Stimulated activated naive B cell treated with anti-CD40 and anti-IgM and Interleukin-4, amounts not matched to agents 10 μg/mL and 1 μg/mL and 100 μg/mL, for 72 hours (primary cell): ENCODE measurements around the gene STK4.

Experiments used
- ATAC-seq, 2 donors: fragments of 150-1000 bp; cut with Tn5 transposase; replicated peaks; 2 replicates each; pipeline ENCODE4 v1.10.0; 2021; ENCODE audit warnings: moderate library complexity in 1 of 2
- DNase-seq: peaks from one replicate; pipeline ENCODE4 v3.0.0; 2021
- H3K27ac Mint-ChIP-seq: one replicate; pipeline ENCODE4 v1.8.0; 2022; ENCODE audit warnings: mild to moderate bottlenecking, mixed read lengths
- H3K27me3 Mint-ChIP-seq, 2 donors: one replicate each; pipeline ENCODE4 v1.8.0; 2022; ENCODE audit warnings: mixed read lengths in 2 of 2
- H3K36me3 Mint-ChIP-seq, 2 donors: one replicate each; pipeline ENCODE4 v1.8.0; 2022; ENCODE audit warnings: mixed read lengths in 2 of 2, mild to moderate bottlenecking in 1 of 2
- H3K4me1 Mint-ChIP-seq, 2 donors: one replicate each; pipeline ENCODE4 v1.8.0; 2022; ENCODE audit warnings: mixed read lengths in 2 of 2, mild to moderate bottlenecking in 1 of 2
- H3K4me3 Mint-ChIP-seq, 2 donors: one replicate each; pipeline ENCODE4 v1.8.0; 2022; ENCODE audit warnings: mild to moderate bottlenecking in 2 of 2, mixed read lengths in 2 of 2, moderate library complexity in 1 of 2
- H3K9me3 Mint-ChIP-seq, 2 donors: one replicate each; pipeline ENCODE4 v1.8.0; 2022; ENCODE audit warnings: mixed read lengths in 2 of 2, mild to moderate bottlenecking in 1 of 2

Gene STK4

GRCh38 chr20:45091366-45091765 lies 125.1 kb downstream of the STK4 start:
- H3K4me3 Mint-ChIP-seq, result no peak overlapping the region
- ATAC-seq (no peak), DNase-seq (no peak)
- H3K36me3 Mint-ChIP-seq, result peaks cover 20 to 65% of the 10 kb centered on the region in 2 donors
- H3K27ac Mint-ChIP-seq, result no peak overlapping the region
- H3K9me3 Mint-ChIP-seq, result no peaks in the 10 kb centered on the region
- H3K4me1 Mint-ChIP-seq, result peaks cover 16 to 41% of the 10 kb centered on the region in 2 donors
- H3K27me3 Mint-ChIP-seq, result peaks cover 0 to under 1% of the 10 kb centered on the region in 2 donors

- H3K36me3 Mint-ChIP-seq, result peaks cover 15 to 54% of the 10 kb centered on the region in 2 donors
- H3K27me3 Mint-ChIP-seq, result peaks cover 10 to 14% of the 10 kb centered on the region in 2 donors
- no peak overlapping the region for H3K27ac Mint-ChIP-seq
- peaks cover 13 to 32% of the 10 kb centered on the region in 2 donors for H3K4me1 Mint-ChIP-seq
- DNase-seq (no peak), ATAC-seq (no peak)
- H3K4me3 Mint-ChIP-seq, result no peak overlapping the region
- H3K9me3 Mint-ChIP-seq, result no peaks in the 10 kb centered on the region
Measured at GRCh38 chr20:45092898-45093297, 126.6 kb downstream of the STK4 start.

DNA sequence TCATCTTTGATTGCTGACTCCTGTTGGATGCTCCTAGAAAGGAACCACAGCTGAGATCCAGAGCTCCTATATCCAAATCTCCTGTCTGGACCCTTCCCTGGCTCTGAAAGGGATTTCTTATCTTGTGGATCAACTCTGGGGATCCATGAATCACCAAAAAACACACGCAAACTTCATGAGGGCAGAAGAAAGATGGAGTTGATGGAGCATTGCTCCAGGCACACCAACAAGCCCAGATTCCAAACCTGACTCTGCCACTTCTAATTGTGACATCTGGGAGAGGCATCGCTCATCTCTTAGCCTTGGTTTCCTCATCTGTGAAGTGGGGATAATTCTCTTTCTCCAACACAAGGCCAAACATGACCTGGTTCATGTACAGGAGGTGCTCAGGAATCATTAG lies 127.9 kb downstream of the STK4 start:
- Mint-ChIP-seq H3K36me3 (peaks cover 7 to 42% of the 10 kb centered on the region in 2 donors), H3K9me3 (no peaks in the 10 kb centered on the region), H3K4me1 (peaks cover 12 to 20% of the 10 kb centered on the region in 2 donors), H3K27me3 (peaks cover 16 to 27% of the 10 kb centered on the region in 2 donors), H3K27ac (peak overlapping the region; percentile 56), H3K4me3 (no peak overlapping the region)
- ATAC-seq (no peak), DNase-seq (no peak)

GRCh38 chr20:45094864-45095574 lies 128.7 kb downstream of the STK4 start:
- Mint-ChIP-seq H3K27me3 (peaks cover 23 to 36% of the 10 kb centered on the region in 2 donors), H3K36me3 (peaks cover 6 to 34% of the 10 kb centered on the region in 2 donors), H3K27ac (peak overlapping the region; percentile 34), H3K9me3 (no peaks in the 10 kb centered on the region), H3K4me1 (peaks cover 10 to 19% of the 10 kb centered on the region in 2 donors), H3K4me3 (no peak overlapping the region)
- DNase-seq (no peak), ATAC-seq (no peak)

DNA sequence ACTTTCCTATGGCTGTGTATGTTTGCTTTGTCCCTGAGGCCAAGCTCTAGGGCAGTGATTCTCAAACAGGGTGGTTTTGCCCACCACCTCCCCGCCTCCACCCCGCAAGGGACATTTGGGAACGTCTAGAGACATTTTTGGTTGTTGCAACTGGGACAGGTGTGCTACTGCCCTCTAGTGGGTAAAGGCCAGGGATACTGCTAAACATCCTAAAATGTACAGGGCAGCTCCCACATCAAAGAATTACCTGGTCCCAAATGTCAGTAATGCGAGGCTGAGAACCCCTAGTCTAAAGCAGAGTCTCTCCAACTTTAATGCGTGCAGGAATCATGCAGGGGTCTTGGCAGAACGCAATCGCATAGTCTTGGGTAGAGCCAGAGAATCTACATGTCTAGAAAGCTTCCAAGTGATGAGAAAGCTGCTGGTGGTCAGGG lies 129.5 kb downstream of the STK4 start:
- ATAC-seq (peak; percentile 54 to 59), DNase-seq (peak; percentile 32)
- peaks cover 29 to 44% of the 10 kb centered on the region in 2 donors for H3K27me3 Mint-ChIP-seq
- H3K4me3 Mint-ChIP-seq, result no peak overlapping the region
- H3K4me1 Mint-ChIP-seq, result peaks cover 12 to 27% of the 10 kb centered on the region in 2 donors
- no peaks in the 10 kb centered on the region for H3K9me3 Mint-ChIP-seq
- H3K27ac Mint-ChIP-seq, result no peak overlapping the region
- H3K36me3 Mint-ChIP-seq, result peaks cover 6 to 26% of the 10 kb centered on the region in 2 donors

- peaks cover 35 to 49% of the 10 kb centered on the region in 2 donors for H3K27me3 Mint-ChIP-seq
- DNase-seq, result no peak
- no peak overlapping the region for H3K27ac Mint-ChIP-seq
- H3K9me3 Mint-ChIP-seq, result no peaks in the 10 kb centered on the region
- peaks cover 6 to 17% of the 10 kb centered on the region in 2 donors for H3K36me3 Mint-ChIP-seq
- peaks cover 15 to 31% of the 10 kb centered on the region in 2 donors for H3K4me1 Mint-ChIP-seq
- no peak for ATAC-seq
- no peak overlapping the region for H3K4me3 Mint-ChIP-seq
Measured at GRCh38 chr20:45096781-45097180, 130.5 kb downstream of the STK4 start.

DNA sequence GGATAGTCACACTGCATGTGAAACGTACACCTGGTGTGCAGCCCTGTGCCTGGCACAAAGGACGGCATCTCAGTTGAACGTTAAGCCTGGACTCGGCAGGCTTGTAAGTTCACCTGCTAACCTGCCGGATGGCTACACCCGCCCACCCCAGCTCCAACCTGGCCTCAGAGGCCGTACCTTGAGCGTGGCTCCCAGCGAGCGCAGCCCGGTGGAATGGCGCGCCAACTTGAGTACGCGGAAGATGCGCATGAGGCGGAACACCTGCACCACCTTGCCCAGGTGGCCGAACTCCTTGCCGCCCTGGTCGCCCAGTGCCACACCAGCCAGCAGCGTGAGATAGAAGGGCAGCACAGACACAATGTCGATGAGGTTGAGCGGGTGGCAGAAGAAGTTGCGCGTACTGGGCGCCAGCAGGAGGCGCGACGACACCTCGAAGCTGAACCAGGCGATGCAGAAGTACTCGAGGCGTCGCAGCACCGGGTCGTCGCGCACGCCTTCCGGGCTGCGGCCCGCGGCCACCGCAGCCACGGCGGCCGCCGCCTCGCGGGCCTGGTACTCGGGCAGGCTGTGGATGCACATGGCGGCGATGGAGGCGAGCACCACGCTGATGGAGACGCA lies 131.3 kb downstream of the STK4 start:
- Mint-ChIP-seq H3K27ac (peak overlapping the region; percentile 0), H3K4me3 (peak overlapping the region; percentile 51 to 72), H3K36me3 (peaks cover 6 to 16% of the 10 kb centered on the region in 2 donors), H3K4me1 (peaks cover 15 to 31% of the 10 kb centered on the region in 2 donors), H3K9me3 (no peaks in the 10 kb centered on the region), H3K27me3 (peaks cover 35 to 54% of the 10 kb centered on the region in 2 donors)
- no peak for DNase-seq
- ATAC-seq, result peak; percentile 51 to 56

DNA sequence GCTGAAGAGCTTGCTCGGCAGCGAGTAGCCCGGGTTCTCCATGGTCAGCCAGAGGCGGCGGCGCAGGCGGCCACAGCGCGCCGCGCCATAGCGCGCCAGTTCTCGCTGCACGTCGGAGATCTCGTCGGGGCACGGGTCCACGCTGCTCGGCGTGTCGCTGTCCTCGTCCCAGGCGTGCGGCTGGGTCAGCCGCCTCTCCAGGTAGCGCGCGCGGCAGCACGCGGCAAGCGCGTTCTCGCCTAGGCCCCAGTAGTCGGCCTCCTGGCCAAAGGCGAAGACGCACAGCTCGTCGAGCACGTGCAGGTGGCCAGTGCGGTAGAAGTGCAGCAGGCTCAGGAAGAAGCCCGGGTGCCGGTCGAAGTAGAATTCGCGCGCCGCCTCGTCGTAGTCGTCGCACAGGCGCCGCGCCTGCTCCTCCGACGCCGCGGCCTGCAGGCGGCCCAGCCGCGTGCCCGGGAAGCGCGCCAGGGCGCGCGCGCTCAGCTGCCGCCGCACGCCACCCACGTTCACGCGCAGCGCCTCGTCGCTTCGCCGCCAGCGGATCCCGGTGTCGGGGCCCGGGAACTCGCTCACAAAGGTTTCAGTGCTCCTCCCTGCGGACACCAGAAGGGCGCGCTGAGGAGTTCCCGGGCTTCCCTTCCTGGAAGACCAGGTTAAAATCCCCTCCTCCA lies 131.9 kb downstream of the STK4 start:
- Mint-ChIP-seq H3K36me3 (peaks cover 6 to 12% of the 10 kb centered on the region in 2 donors), H3K27me3 (peaks cover 35 to 61% of the 10 kb centered on the region in 2 donors), H3K4me3 (peak overlapping the region in 1 of 2 donors; percentile 72), H3K9me3 (no peaks in the 10 kb centered on the region), H3K27ac (no peak overlapping the region), H3K4me1 (peaks cover 15 to 31% of the 10 kb centered on the region in 2 donors)
- ATAC-seq (peak in 1 of 2 donors; percentile 7), DNase-seq (no peak)

DNA sequence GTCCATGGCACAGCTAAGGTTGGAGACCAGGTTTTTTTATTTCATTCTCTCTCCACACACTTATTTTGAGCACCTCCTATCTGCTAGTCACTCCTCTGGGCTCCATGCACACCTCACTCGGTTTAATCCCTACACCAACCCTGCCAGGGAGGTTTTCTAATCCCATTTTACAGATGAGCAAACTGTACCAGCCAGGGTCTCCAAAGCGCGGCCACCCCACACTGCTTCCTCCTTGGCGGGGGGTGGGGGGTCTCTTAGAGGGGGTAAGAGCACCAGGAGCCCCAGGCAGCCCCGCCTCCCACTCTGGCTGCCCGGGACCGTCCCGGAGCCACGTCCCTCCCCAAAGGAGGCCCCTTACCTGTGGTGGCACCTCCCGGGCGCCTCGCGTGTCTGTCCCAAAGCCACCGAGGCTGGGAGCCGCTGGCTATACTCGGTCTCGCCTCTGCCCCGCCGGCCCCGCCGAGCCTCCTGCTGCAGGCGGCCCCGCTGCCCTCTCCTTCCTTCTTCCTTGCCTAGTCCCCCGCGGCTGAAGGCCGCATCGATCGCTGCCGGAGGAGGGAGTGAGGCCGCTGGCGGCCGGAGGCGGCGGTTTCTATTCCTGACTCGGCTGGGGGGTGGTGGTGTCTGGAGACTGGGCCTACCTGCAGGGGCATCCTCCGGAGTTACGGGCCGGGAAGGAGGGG lies 134.4 kb downstream of the STK4 start, which contains the start of gene KCNS1:
TSS of gene KCNS1 (minus strand) at position 565 of the 683 bp plus-strand sequence. CDS start 1,891 bp downstream, outside the sequence.
- Mint-ChIP-seq H3K27me3 (peaks cover 41 to 66% of the 10 kb centered on the region in 2 donors), H3K4me1 (peaks cover 17 to 27% of the 10 kb centered on the region in 2 donors), H3K36me3 (peaks cover 4 to 6% of the 10 kb centered on the region in 2 donors), H3K27ac (no peak within 1 kb of the TSS), H3K9me3 (no peaks in the 10 kb centered on the region), H3K4me3 (peak within 1 kb of the TSS; percentile 28 to 48)
- no peak for DNase-seq
- peak; percentile 17 to 32 for ATAC-seq

- Mint-ChIP-seq H3K9me3 (no peaks in the 10 kb centered on the region), H3K4me1 (peaks cover 15 to 24% of the 10 kb centered on the region in 2 donors), H3K27me3 (peaks cover 41 to 68% of the 10 kb centered on the region in 2 donors), H3K27ac (no peak overlapping the region), H3K36me3 (peaks cover 4 to 6% of the 10 kb centered on the region in 2 donors), H3K4me3 (no peak overlapping the region)
- no peak for ATAC-seq
- DNase-seq, result no peak
Measured at GRCh38 chr20:45101333-45101850, 135.1 kb downstream of the STK4 start.

- no peaks in the 10 kb centered on the region for H3K9me3 Mint-ChIP-seq
- H3K36me3 Mint-ChIP-seq, result no peaks in the 10 kb centered on the region
- H3K4me3 Mint-ChIP-seq, result no peak overlapping the region
- ATAC-seq (no peak), DNase-seq (no peak)
- peaks cover 37 to 60% of the 10 kb centered on the region in 2 donors for H3K27me3 Mint-ChIP-seq
- H3K27ac Mint-ChIP-seq, result no peak overlapping the region
- H3K4me1 Mint-ChIP-seq, result peaks cover 8 to 17% of the 10 kb centered on the region in 2 donors
Measured at GRCh38 chr20:45103072-45103471, 136.8 kb downstream of the STK4 start.

DNA sequence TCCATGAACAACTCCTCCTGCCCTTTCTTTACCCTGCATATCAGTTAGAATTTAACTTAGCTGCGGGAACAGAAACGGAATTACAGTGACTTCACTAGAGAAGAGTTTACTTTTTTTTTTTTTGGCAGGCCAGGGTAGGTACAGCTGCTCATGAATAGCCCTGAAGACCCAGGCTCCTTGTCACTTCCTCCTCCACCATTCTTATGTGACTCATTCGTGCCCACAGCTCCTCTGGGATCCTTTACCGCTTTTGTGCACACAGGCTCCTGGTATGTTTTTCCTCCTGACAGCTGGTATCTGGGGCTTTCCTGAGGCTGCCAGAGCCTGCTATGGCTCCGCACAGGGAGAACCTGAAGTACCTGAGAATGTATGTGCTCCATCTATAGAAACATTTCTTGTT lies 138.5 kb downstream of the STK4 start:
- Mint-ChIP-seq H3K9me3 (no peaks in the 10 kb centered on the region), H3K27ac (no peak overlapping the region), H3K4me1 (peaks cover 6 to 17% of the 10 kb centered on the region in 2 donors), H3K4me3 (no peak overlapping the region), H3K36me3 (no peaks in the 10 kb centered on the region), H3K27me3 (peaks cover 28 to 43% of the 10 kb centered on the region in 2 donors)
- peak; percentile 21 to 58 for ATAC-seq
- DNase-seq, result no peak

DNA sequence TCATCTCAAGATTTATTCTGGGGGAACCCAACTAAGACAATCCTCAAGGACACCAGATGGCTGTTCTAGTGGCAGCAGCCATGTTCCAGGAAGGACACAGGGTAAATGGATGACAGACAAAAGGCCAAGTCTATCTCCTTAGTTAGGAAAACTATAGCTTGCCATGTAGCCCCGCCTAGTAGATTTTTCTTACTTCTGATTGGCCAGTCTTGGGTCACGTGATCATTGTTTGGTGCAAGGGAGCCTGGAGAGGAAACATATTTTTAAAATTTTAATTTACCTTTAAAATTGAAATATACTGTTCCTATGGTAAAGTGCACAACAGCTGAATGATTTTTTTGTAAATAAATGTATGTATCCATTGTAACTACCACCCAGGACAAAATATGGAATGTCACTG lies 139.0 kb downstream of the STK4 start:
- Mint-ChIP-seq H3K9me3 (no peaks in the 10 kb centered on the region), H3K27me3 (peaks cover 22 to 38% of the 10 kb centered on the region in 2 donors), H3K4me3 (no peak overlapping the region), H3K4me1 (peaks cover 6 to 14% of the 10 kb centered on the region in 2 donors), H3K36me3 (no peaks in the 10 kb centered on the region), H3K27ac (no peak overlapping the region)
- DNase-seq, result no peak
- no peak for ATAC-seq
